WI38 (cell line): ENCODE measurements around the gene ATP5F1E.

Source experiments
- H3K4me3 ChIP-seq: 2 replicates; pipeline ENCODE4 v1.5.1; 2011; ENCODE audit warnings: low read depth, mild to moderate bottlenecking, control low read depth, low read length
- TF ChIP-seq, protein P1 (sequence below): IDR thresholded peaks from 2 replicates; pipeline ENCODE4 v1.5.1; 2012; ENCODE audit warnings: low read depth, mild to moderate bottlenecking, control low read depth, low read length

ATP5F1E gene

DNA sequence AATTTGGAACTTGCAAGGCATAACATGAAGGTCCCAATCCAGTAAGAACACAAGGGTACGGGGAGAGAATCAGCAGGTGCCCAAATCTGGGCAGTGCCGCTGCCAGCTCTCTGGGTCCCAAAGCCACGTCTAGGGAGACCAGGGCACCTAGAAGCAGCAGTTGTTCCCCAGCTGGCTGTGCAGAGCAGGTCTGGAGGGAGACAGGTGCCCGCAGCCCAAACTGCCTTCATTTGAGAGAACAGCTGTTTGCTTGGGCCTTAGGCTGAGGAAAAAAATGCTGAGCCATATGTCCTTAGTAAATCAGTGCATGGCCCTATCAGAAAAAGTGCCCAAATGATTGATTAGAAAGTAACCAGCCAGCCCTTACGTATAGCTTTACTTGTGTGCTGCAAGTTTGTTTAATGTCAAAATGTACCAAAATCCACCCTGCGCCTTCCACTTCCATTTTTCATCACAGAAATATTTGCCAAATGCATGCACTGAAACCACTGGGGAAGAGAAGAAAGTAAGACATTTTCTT is 19.6 kb upstream of the ATP5F1E start:
- TF ChIP-seq, protein P1, sequence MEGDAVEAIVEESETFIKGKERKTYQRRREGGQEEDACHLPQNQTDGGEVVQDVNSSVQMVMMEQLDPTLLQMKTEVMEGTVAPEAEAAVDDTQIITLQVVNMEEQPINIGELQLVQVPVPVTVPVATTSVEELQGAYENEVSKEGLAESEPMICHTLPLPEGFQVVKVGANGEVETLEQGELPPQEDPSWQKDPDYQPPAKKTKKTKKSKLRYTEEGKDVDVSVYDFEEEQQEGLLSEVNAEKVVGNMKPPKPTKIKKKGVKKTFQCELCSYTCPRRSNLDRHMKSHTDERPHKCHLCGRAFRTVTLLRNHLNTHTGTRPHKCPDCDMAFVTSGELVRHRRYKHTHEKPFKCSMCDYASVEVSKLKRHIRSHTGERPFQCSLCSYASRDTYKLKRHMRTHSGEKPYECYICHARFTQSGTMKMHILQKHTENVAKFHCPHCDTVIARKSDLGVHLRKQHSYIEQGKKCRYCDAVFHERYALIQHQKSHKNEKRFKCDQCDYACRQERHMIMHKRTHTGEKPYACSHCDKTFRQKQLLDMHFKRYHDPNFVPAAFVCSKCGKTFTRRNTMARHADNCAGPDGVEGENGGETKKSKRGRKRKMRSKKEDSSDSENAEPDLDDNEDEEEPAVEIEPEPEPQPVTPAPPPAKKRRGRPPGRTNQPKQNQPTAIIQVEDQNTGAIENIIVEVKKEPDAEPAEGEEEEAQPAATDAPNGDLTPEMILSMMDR, result no peak
- H3K4me3 ChIP-seq, result no peak overlapping the region

DNA sequence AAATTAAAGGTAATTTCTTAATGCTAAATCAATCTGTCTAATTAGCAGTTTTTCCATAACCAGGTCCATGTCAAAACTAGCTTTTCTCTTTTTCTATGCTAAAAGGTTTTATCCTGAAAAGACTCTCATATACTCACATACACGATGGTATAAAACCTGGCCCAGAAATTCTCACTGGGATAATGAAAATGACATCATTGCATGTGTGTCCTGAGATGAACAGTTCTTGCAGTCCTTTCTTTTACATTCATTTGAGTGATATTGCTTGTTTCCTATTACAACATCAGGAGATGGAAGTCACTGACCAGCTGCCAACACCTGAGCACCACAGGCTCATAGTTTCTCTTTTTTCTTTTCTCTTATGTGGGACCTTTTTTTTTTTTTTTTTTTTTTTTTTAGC is 18.3 kb upstream of the ATP5F1E start:
- TF ChIP-seq, protein P1, result no peak
- no peak overlapping the region for H3K4me3 ChIP-seq

- TF ChIP-seq, protein P1, result no peak
- no peak overlapping the region; the same call in 1 of the 2 replicates for H3K4me3 ChIP-seq
Observed at GRCh38 chr20:59048681-59049030, 16.5 kb upstream of the ATP5F1E start.

DNA sequence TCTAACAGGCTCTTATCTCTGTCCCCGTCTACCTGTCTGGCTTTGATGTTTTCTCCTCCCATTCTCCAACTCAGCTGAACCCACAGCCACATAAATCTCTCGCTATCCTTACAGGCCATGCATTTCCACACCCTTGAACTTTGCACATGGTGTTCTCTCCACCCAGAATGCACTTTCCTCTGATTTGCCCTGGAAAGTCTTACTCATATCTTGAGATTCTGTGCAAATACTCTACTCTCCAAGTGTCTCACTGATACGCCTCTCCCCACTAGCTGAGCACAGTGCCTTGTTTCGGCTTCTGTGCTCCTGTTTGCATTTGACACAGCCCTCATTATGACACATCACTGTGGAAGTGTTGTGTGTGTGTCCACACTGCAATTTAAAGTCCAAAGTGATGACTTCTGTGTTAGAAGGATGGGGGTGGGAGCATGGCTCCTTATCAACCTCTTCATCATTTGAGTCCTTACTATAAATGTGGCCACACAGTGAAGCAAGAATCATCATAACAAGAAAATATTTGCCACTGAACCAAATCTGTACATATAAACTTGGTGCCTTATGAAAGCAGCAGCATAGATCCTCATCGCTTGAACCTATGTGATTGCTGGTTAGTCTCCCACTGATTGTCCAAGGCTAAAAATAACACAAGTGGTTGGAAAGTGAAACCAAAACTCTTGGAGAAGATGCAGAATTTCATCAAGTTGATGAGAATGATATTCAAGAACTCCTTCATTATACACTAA is 16.0 kb upstream of the ATP5F1E start:
- no peak overlapping the region; the same call in 1 of the 2 replicates for H3K4me3 ChIP-seq
- TF ChIP-seq, protein P1, result no peak

DNA sequence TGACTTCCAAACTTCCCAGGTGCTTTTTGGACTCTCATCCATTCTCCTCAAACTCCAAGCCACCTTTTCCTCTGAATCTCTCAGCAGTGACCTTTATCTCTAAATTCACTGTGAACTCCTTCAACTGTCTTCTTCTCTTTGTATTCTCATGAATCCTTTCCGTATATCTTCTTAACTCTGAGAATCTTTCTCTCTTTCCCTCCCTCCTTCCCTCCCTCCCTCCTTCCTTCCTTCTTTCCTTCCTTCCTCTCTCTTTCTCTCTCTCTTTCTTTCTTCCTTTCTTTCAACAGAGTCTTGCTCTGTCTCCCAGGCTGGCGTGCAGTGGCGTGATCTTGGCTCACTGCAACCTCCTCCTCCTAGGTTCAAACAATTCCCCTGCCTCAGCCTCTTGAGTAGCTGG is 14.7 kb upstream of the ATP5F1E start:
- TF ChIP-seq, protein P1, result no peak
- H3K4me3 ChIP-seq, result no peak overlapping the region

DNA sequence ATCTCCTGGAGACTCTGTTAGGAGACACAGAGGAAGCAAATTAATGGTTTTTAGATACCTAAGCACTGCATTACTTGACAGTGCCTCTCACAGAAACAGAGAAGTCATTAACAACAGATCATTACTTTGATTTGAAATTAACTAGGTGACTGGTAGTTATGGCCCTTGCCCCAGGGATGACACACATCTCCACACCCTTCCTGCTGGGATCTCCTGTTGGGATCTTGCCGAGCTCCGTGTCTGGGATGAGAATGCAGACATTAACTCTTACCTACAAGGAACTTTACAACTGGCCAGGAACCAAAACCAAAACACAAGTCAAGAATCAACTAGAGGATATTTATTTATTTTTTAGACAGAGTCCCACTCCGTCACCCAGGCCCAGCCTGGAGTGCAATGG is 12.7 kb upstream of the ATP5F1E start:
- no peak overlapping the region for H3K4me3 ChIP-seq
- TF ChIP-seq, protein P1, result no peak

GRCh38 chr20:59044295-59044694 is 12.2 kb upstream of the ATP5F1E start:
- no peak overlapping the region for H3K4me3 ChIP-seq
- TF ChIP-seq, protein P1, result no peak
